Measurements from ENCODE around the gene ABI3. TPM values are rescaled to one million over a fixed set of nuclear protein-coding genes. Genes with fewer than 3 reads are reported as not detected.

ABI3 gene
- total RNA-seq, 1 donor from 2014 or later = 11.0 TPM

GRCh38 chr17:49197346-49197998 lies 13.0 kb upstream of the ABI3 start:
- H3K4me1 ChIP-seq = peaks cover 8% of the 10 kb centered on the region
- H3K9me3 ChIP-seq = no peaks in the 10 kb centered on the region
- no peak for DNase-seq (ENCODE audit: extremely low spot score in 2 of 2)
- H3K4me3 ChIP-seq = no peak overlapping the region
- intact Hi-C loops (cut with DNase I) = no loop called here
- no peaks in the 10 kb centered on the region for H3K36me3 ChIP-seq
- H3K27ac ChIP-seq = no peak overlapping the region
- TF ChIP-seq CTCF (IDR thresholded peaks at IDR 0.05) (no peak), POLR2A (IDR thresholded peaks at IDR 0.05) (no peak), POLR2AphosphoS5 (IDR thresholded peaks at IDR 0.05; ENCODE audit: insufficient read depth in 1 of 2, low read depth in 1 of 2) (no peak)
- H3K27me3 ChIP-seq = no peaks in the 10 kb centered on the region

- Histone ChIP-seq H3K27ac (no peak overlapping the region), H3K9me3 (no peaks in the 10 kb centered on the region), H3K36me3 (no peaks in the 10 kb centered on the region), H3K4me1 (peaks cover 7% of the 10 kb centered on the region), H3K4me3 (no peak overlapping the region), H3K27me3 (no peaks in the 10 kb centered on the region)
- intact Hi-C loops (cut with DNase I) = no loop called here
- DNase-seq (ENCODE audit: extremely low spot score in 2 of 2) = no peak
- TF ChIP-seq CTCF (IDR thresholded peaks at IDR 0.05) (no peak), POLR2AphosphoS5 (IDR thresholded peaks at IDR 0.05; ENCODE audit: insufficient read depth in 1 of 2, low read depth in 1 of 2) (no peak), POLR2A (IDR thresholded peaks at IDR 0.05) (no peak)
Observed at GRCh38 chr17:49198211-49198610, 12.3 kb upstream of the ABI3 start.

- H3K4me1 ChIP-seq = no peaks in the 10 kb centered on the region
- intact Hi-C loops (cut with DNase I) = no loop called here
- no peak overlapping the region for H3K4me3 ChIP-seq
- no peaks in the 10 kb centered on the region for H3K36me3 ChIP-seq
- no peak overlapping the region for H3K27ac ChIP-seq
- no peaks in the 10 kb centered on the region for H3K9me3 ChIP-seq
- TF ChIP-seq POLR2A (IDR thresholded peaks at IDR 0.05) = no peak
- no peak for TF ChIP-seq POLR2AphosphoS5 (IDR thresholded peaks at IDR 0.05; ENCODE audit: insufficient read depth in 1 of 2, low read depth in 1 of 2)
- no peak for TF ChIP-seq CTCF (IDR thresholded peaks at IDR 0.05)
- DNase-seq (ENCODE audit: extremely low spot score in 2 of 2) = no peak
- no peaks in the 10 kb centered on the region for H3K27me3 ChIP-seq
Observed at GRCh38 chr17:49200423-49201083, 10.0 kb upstream of the ABI3 start.

GRCh38 chr17:49201481-49201927 lies 9.0 kb upstream of the ABI3 start:
- DNase-seq (ENCODE audit: extremely low spot score in 2 of 2) = no peak
- H3K27ac ChIP-seq = no peak overlapping the region
- H3K36me3 ChIP-seq = no peaks in the 10 kb centered on the region
- intact Hi-C loops (cut with DNase I) = no loop called here
- H3K27me3 ChIP-seq = no peaks in the 10 kb centered on the region
- TF ChIP-seq CTCF (IDR thresholded peaks at IDR 0.05) (no peak), POLR2A (IDR thresholded peaks at IDR 0.05) (no peak), POLR2AphosphoS5 (IDR thresholded peaks at IDR 0.05; ENCODE audit: insufficient read depth in 1 of 2, low read depth in 1 of 2) (no peak)
- no peaks in the 10 kb centered on the region for H3K9me3 ChIP-seq
- H3K4me1 ChIP-seq = no peaks in the 10 kb centered on the region
- no peak overlapping the region for H3K4me3 ChIP-seq

- H3K36me3 ChIP-seq = no peaks in the 10 kb centered on the region
- intact Hi-C loops (cut with DNase I) = no loop called here
- H3K4me1 ChIP-seq = no peaks in the 10 kb centered on the region
- TF ChIP-seq POLR2AphosphoS5 (IDR thresholded peaks at IDR 0.05; ENCODE audit: insufficient read depth in 1 of 2, low read depth in 1 of 2) (no peak), CTCF (IDR thresholded peaks at IDR 0.05) (no peak), POLR2A (IDR thresholded peaks at IDR 0.05) (no peak)
- no peak for DNase-seq (ENCODE audit: extremely low spot score in 2 of 2)
- no peak overlapping the region for H3K27ac ChIP-seq
- H3K4me3 ChIP-seq = no peak overlapping the region
- H3K27me3 ChIP-seq = no peaks in the 10 kb centered on the region
- no peaks in the 10 kb centered on the region for H3K9me3 ChIP-seq
Observed at GRCh38 chr17:49203796-49204195, 6.7 kb upstream of the ABI3 start.
